A549 (cell line): ENCODE data around the gene TRIM25. TPM values are rescaled to one million over a fixed set of nuclear protein-coding genes. Genes with fewer than 3 reads are reported as not detected.

ENCODE experiments used
- ATAC-seq, 2 experiments: fragments of 200-7000 bp in 1 of 2; fragments of >200 bp in 1 of 2; cut with Nextera tagmentation in 1 of 2; cut with Tn5 transposase in 1 of 2; 3 replicates each; pipeline versions ENCODE4 v1.8.0 to v1.9.1; 2018 to 2020; ENCODE audit warnings: mild to moderate bottlenecking in 1 of 2, moderate library complexity in 1 of 2
- CTCF ChIA-PET: fragments of 300-600 bp; sonication (Branson Sonifier 250); formaldehyde crosslinking; extraction: SDS; loops from one replicate; lab custom pipeline; 2021; ENCODE audit warnings: antibody characterized with exemption, inconsistent platforms; lab: Yijun Ruan, JAX
- POLR2A ChIA-PET: fragments of 350-600 bp; formaldehyde crosslinking; extraction: SDS; loops from one replicate; lab custom pipeline; 2021; ENCODE audit warnings: antibody characterized with exemption, inconsistent platforms; lab: Yijun Ruan, JAX
- DNase-seq, 2 experiments: peaks; one replicate each; pipeline versions ENCODE4 v3.0.0 to v3.0.0-alpha.2; 2011 to 2016; ENCODE audit warnings: low read depth in 1 of 2, low spot score in 1 of 2
- FAIRE-seq: peaks from 2 replicates; lab custom pipeline; 2011; peaks lifted over from hg19 to GRCh38; lab: Jason Lieb, UNC
- H3K27ac ChIP-seq, 2 experiments: fragments of >200 bp; sonication (Bioruptor Twin); formaldehyde crosslinking; 3 replicates each; pipeline ENCODE4 v1.5.1; 2016 to 2017
- H3K4me1 ChIP-seq: fragments of >200 bp; sonication (Bioruptor Twin); formaldehyde crosslinking; 3 replicates; pipeline ENCODE4 v1.6.1; 2016
- H3K4me2 ChIP-seq: fragments of >200 bp; sonication (Bioruptor Twin); formaldehyde crosslinking; 3 replicates; pipeline ENCODE4 v1.6.1; 2016
- H3K4me3 ChIP-seq: fragments of >200 bp; sonication (Bioruptor Twin); formaldehyde crosslinking; 3 replicates; pipeline ENCODE4 v1.5.1; 2016
- H3K9me3 ChIP-seq: fragments of >200 bp; sonication (Bioruptor Twin); formaldehyde crosslinking; 3 replicates; pipeline ENCODE4 v1.6.1; 2016
- BCL3 ChIP-seq: fragments of >200 bp; sonication (Bioruptor Twin); formaldehyde crosslinking; IDR thresholded peaks from 3 replicates; pipeline ENCODE4 v1.6.1; 2016
- EP300 ChIP-seq, 2 experiments: fragments of >200 bp; sonication (Bioruptor Twin); formaldehyde crosslinking; IDR thresholded peaks; 2 replicates in 1 of 2; 3 replicates in 1 of 2; pipeline ENCODE4 v1.6.1; 2016 to 2017
- FOXS1 ChIP-seq: fragments of 250-450 bp; sonication (Bioruptor Pico); IDR thresholded peaks from 2 replicates; pipeline ENCODE4 v1.5.0; 2020; ENCODE audit warnings: mild to moderate bottlenecking, moderate library complexity
- HES2 ChIP-seq: fragments of >200 bp; sonication (Bioruptor Twin); formaldehyde crosslinking; IDR thresholded peaks from 2 replicates; pipeline ENCODE4 v1.6.1; 2016
- HOXB5 ChIP-seq: fragments of 250-450 bp; sonication (Bioruptor Pico); IDR thresholded peaks from 2 replicates; pipeline ENCODE4 v1.5.0; 2020; ENCODE audit warnings: mild to moderate bottlenecking, moderate library complexity
- JUNB ChIP-seq: fragments of >200 bp; sonication (Bioruptor Twin); formaldehyde crosslinking; IDR thresholded peaks from 2 replicates; pipeline ENCODE4 v1.6.1; 2016
- KDM1A ChIP-seq: fragments of 200-600 bp; sonication (generic); IDR thresholded peaks from 2 replicates; pipeline ENCODE4 v1.6.1; 2016; ENCODE audit warnings: low read depth, mild to moderate bottlenecking
- KDM5A ChIP-seq: fragments of 200-600 bp; sonication (generic); IDR thresholded peaks from 2 replicates; pipeline ENCODE4 v1.6.1; 2016; ENCODE audit warnings: antibody characterized with exemption, mild to moderate bottlenecking
- MAX ChIP-seq: IDR thresholded peaks from 2 replicates; pipeline ENCODE4 v1.6.1; 2012
- MAZ ChIP-seq: fragments of 150-350 bp; IDR thresholded peaks from 2 replicates; pipeline ENCODE4 v1.6.1; 2014; ENCODE audit warnings: antibody characterized with exemption, low read depth, low read length, borderline replicate concordance
- NFE2L2 ChIP-seq: fragments of 150-350 bp; conservative IDR thresholded peaks from 2 replicates; pipeline ENCODE4 v1.6.1; 2014; ENCODE audit warnings: low read length
- NPAS2 ChIP-seq: fragments of 250-450 bp; sonication (Bioruptor Pico); IDR thresholded peaks from 2 replicates; pipeline ENCODE4 v1.8.0; 2022; ENCODE audit warnings: mild to moderate bottlenecking, moderate library complexity, borderline replicate concordance
- PBX3 ChIP-seq: IDR thresholded peaks from 2 replicates; pipeline ENCODE4 v1.6.1; 2012
- POLR2A ChIP-seq: IDR thresholded peaks from 2 replicates; pipeline ENCODE4 v1.6.1; 2012; ENCODE audit warnings: mild to moderate bottlenecking, low read length
- RCOR1 ChIP-seq: fragments of 150-350 bp; IDR thresholded peaks from 2 replicates; pipeline ENCODE4 v1.6.1; 2014; ENCODE audit warnings: antibody characterized with exemption, low read length, low read depth
- REST ChIP-seq: fragments of 200-600 bp; sonication (generic); IDR thresholded peaks from 2 replicates; pipeline ENCODE4 v1.6.1; 2016; ENCODE audit warnings: antibody characterized with exemption, mild to moderate bottlenecking, moderate library complexity
- RFX5 ChIP-seq: fragments of 450-650 bp; IDR thresholded peaks from 2 replicates; pipeline ENCODE4 v1.7.1; 2014; ENCODE audit warnings: antibody characterized with exemption, mild to moderate bottlenecking, moderate library complexity
- RNF2 ChIP-seq: fragments of 200-600 bp; sonication (generic); IDR thresholded peaks from 2 replicates; pipeline ENCODE4 v1.6.1; 2016; ENCODE audit warnings: low read depth, mild to moderate bottlenecking, antibody characterized with exemption, moderate library complexity, borderline replicate concordance
- SMC3 ChIP-seq: fragments of >200 bp; sonication (Bioruptor Twin); formaldehyde crosslinking; IDR thresholded peaks from 3 replicates; pipeline ENCODE4 v1.6.1; 2018; ENCODE audit warnings: inconsistent platforms
- TFCP2L1 ChIP-seq: fragments of 250-450 bp; sonication (Bioruptor Pico); IDR thresholded peaks from 2 replicates; pipeline ENCODE4 v1.5.0; 2021; ENCODE audit warnings: mild to moderate bottlenecking
- ZC3H11A ChIP-seq: fragments of 450-650 bp; IDR thresholded peaks from 2 replicates; pipeline ENCODE4 v1.6.1; 2014; ENCODE audit warnings: antibody characterized with exemption, mild to moderate bottlenecking
- ZFP36 ChIP-seq: fragments of 450-650 bp; IDR thresholded peaks from 2 replicates; pipeline ENCODE4 v1.6.1; 2014; ENCODE audit warnings: borderline replicate concordance; ENCODE audit not compliant: partially characterized antibody
- ZNF302 ChIP-seq: fragments of 250-450 bp; sonication (Bioruptor Pico); IDR thresholded peaks from 2 replicates; pipeline ENCODE4 v1.9.0; 2021; ENCODE audit warnings: inconsistent platforms, mild to moderate bottlenecking, moderate library complexity
- WGBS: methylation state at CpG from one replicate; pipeline ENCODE4 v1.1.6; 2017; ENCODE audit errors: missing lambda C conversion rate; 5-methylcytosine and 5-hydroxymethylcytosine counted together
- polyA plus RNA-seq, 4 experiments: library from polyadenylated mRNA; depleted of rRNA in 3 of 4; stranded (reverse); fragments of >200 nt; fragmentation: RNase III in 1 of 4; extraction: RNeasy Plus Mini Kit Qiagen cat#74134 plus additional on column Dnase treatment in 1 of 4; gene quantifications; 2 replicates in 3 of 4; 3 replicates in 1 of 4; pipeline ENCODE4 v1.2.3, GENCODE V29; 2011 to 2017

TRIM25 gene
- polyA plus RNA-seq, 2 of the 4 experiments (the other 2 are of a cell fraction) = 38.3 to 65.4 TPM

GRCh38 chr17:56960596-56961538 lies 47.0 kb upstream of the TRIM25 start, which contains the start of gene COIL (continued):
- TF ChIP-seq REST (peak; percentile 30; the same call in 1 of the 2 replicates), TFCP2L1 (CRISPR knock-in tag) (no peak; the same call in 1 of the 2 replicates), HOXB5 (CRISPR knock-in tag) (peak; percentile 60; the same call in 1 of the 2 replicates), MAZ (peak; percentile 99), NFE2L2 (no peak)

GRCh38 chr17:56956992-56957391 lies 43.1 kb upstream of the TRIM25 start:
- H3K9me3 ChIP-seq = no peaks in the 10 kb centered on the region
- peaks cover 24% of the 10 kb centered on the region; the same call in 2 of the 3 replicates for H3K4me1 ChIP-seq
- H3K27ac ChIP-seq = no peak overlapping the region
- H3K4me2 ChIP-seq = no peak overlapping the region
- no peak overlapping the region for H3K4me3 ChIP-seq
- FAIRE-seq (no peak), DNase-seq (no peak), ATAC-seq (no peak)
- 92% methylated on average over 5 of the region's 5 CpGs for WGBS
- POLR2A ChIA-PET = no interaction called here
- no peak for TF ChIP-seq RFX5
- no peak for TF ChIP-seq RCOR1
- no peak for TF ChIP-seq NFE2L2
- TF ChIP-seq KDM5A = no peak
- TF ChIP-seq EP300 (IDR thresholded peaks at IDR 0.05) = no peak
- TF ChIP-seq NPAS2 (CRISPR knock-in tag) = no peak
- TF ChIP-seq MAX = no peak
- TF ChIP-seq POLR2A = no peak
- TF ChIP-seq FOXS1 (CRISPR knock-in tag) = no peak
- TF ChIP-seq RNF2 = no peak
- TF ChIP-seq MAZ = no peak
- TF ChIP-seq KDM1A = no peak
- TF ChIP-seq BCL3 = no peak
- TF ChIP-seq HES2 = no peak
- TF ChIP-seq ZFP36 = no peak
- no peak for TF ChIP-seq ZC3H11A
- TF ChIP-seq JUNB = no peak
- no peak for TF ChIP-seq ZNF302
- no peak for TF ChIP-seq PBX3
- no peak for TF ChIP-seq SMC3
- CTCF ChIA-PET = interaction anchor here (2.0 kb wide), 1 partner anchor 137 kb away, joined by 10 read pairs; no protein-coding TSS in a partner anchor
